A549 (cell line): ENCODE measurements around the gene GRID1.

Experiments
- CHD2 ChIP-seq: fragments of 150-350 bp; IDR thresholded peaks from 2 replicates; pipeline ENCODE4 v1.6.1; 2014; ENCODE audit warnings: low read length; ENCODE audit not compliant: partially characterized antibody
- ESRRA ChIP-seq: fragments of 150-350 bp; IDR thresholded peaks from 2 replicates; pipeline ENCODE4 v1.6.1; 2014; ENCODE audit warnings: mild to moderate bottlenecking, low read length, borderline replicate concordance
- FOSL2 ChIP-seq, 2 experiments: fragments of 450-650 bp in 1 of 2; fragments of >200 bp in 1 of 2; sonication (Bioruptor Twin) in 1 of 2; formaldehyde crosslinking; IDR thresholded peaks; 2 replicates each; pipeline versions ENCODE4 v1.5.0 to v1.6.1; 2016 to 2020; ENCODE audit warnings: mild to moderate bottlenecking in 1 of 2, moderate library complexity in 1 of 2
- HDAC2 ChIP-seq: fragments of 200-600 bp; sonication (generic); IDR thresholded peaks from 2 replicates; pipeline ENCODE4 v1.6.1; 2016
- MAZ ChIP-seq: fragments of 150-350 bp; IDR thresholded peaks from 2 replicates; pipeline ENCODE4 v1.6.1; 2014; ENCODE audit warnings: antibody characterized with exemption, low read depth, low read length, borderline replicate concordance
- NR3C1 ChIP-seq: fragments of >200 bp; sonication (Bioruptor Twin); formaldehyde crosslinking; IDR thresholded peaks from 3 replicates; pipeline ENCODE4 v1.6.1; 2017
- USF2 ChIP-seq: fragments of 450-650 bp; IDR thresholded peaks from 2 replicates; pipeline ENCODE4 v1.6.1; 2014; ENCODE audit warnings: antibody characterized with exemption
- TF ChIP-seq, protein P1 (sequence below): fragments of >200 bp; sonication (Bioruptor Twin); formaldehyde crosslinking; IDR thresholded peaks from 3 replicates; pipeline ENCODE4 v1.5.1; 2016

DNA sequence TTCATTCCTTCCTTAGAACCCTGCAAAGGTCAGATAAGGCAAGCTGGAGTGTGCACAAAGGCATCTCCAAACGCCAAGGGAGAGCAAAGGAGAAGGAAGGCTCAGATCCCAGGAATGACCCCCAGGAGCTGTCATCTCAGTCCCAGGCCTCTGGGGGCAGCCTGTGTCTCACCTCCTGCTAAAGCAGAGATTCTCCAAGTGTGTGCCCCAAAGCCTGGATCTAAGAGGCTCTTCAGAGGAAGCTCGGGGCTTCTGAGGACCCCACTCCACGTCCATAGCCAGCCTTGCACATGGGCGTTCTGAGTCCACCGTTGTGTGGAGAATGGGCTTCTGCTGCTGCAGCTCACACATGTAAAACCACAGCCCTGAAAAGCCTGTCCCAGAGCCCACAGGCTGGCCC, 5.1 kb upstream of the GRID1 start:
- TF ChIP-seq, protein P1, sequence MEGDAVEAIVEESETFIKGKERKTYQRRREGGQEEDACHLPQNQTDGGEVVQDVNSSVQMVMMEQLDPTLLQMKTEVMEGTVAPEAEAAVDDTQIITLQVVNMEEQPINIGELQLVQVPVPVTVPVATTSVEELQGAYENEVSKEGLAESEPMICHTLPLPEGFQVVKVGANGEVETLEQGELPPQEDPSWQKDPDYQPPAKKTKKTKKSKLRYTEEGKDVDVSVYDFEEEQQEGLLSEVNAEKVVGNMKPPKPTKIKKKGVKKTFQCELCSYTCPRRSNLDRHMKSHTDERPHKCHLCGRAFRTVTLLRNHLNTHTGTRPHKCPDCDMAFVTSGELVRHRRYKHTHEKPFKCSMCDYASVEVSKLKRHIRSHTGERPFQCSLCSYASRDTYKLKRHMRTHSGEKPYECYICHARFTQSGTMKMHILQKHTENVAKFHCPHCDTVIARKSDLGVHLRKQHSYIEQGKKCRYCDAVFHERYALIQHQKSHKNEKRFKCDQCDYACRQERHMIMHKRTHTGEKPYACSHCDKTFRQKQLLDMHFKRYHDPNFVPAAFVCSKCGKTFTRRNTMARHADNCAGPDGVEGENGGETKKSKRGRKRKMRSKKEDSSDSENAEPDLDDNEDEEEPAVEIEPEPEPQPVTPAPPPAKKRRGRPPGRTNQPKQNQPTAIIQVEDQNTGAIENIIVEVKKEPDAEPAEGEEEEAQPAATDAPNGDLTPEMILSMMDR: no peak
- no peak for TF ChIP-seq MAZ
- TF ChIP-seq NR3C1: no peak
- TF ChIP-seq HDAC2: no peak
- no peak for TF ChIP-seq CHD2
- TF ChIP-seq ESRRA: no peak
- no peak for TF ChIP-seq USF2
- no peak for TF ChIP-seq FOSL2 (IDR thresholded peaks at IDR 0.05)
- TF ChIP-seq FOSL2 (CRISPR knock-in tag; IDR thresholded peaks at IDR 0.05): no peak
